Activated CD4-positive, alpha-beta memory T cell treated with anti-CD3 and anti-CD28 coated beads for 36 hours (primary cell): ENCODE results near the gene ZNF627. TPM values are rescaled to one million over a fixed set of nuclear protein-coding genes. Genes with fewer than 3 reads are reported as not detected.

ENCODE experiments used
- CTCF ChIA-PET: fragments of 350-600 bp; sonication (Branson Sonifier 250); formaldehyde crosslinking; loops from one replicate; lab custom pipeline; 2021; ENCODE audit warnings: antibody characterized with exemption, inconsistent platforms; lab: Charles Lee
- POLR2A ChIA-PET: fragments of 350-600 bp; sonication (Branson Sonifier 250); formaldehyde crosslinking; loops from one replicate; lab custom pipeline; 2021; ENCODE audit warnings: antibody characterized with exemption; lab: Charles Lee
- DNase-seq: peaks from one replicate; pipeline ENCODE4 v3.0.0-alpha.2; 2020
- H3K27ac Mint-ChIP-seq: one replicate; pipeline ENCODE4 v1.8.0; 2021; ENCODE audit warnings: mixed read lengths
- H3K27me3 Mint-ChIP-seq: one replicate; pipeline ENCODE4 v1.8.0; 2021; ENCODE audit warnings: mixed read lengths
- H3K36me3 Mint-ChIP-seq: one replicate; pipeline ENCODE4 v1.8.0; 2021; ENCODE audit warnings: mixed read lengths
- H3K4me1 Mint-ChIP-seq: one replicate; pipeline ENCODE4 v1.8.0; 2021; ENCODE audit warnings: low read depth, mixed read lengths
- H3K4me3 Mint-ChIP-seq: one replicate; pipeline ENCODE4 v1.8.0; 2021; ENCODE audit warnings: mild to moderate bottlenecking, mixed read lengths
- H3K9me3 Mint-ChIP-seq: one replicate; pipeline ENCODE4 v1.8.0; 2021; ENCODE audit warnings: mixed read lengths
- intact Hi-C: fragments of 100-400 bp; cut with micrococcal nuclease; formaldehyde crosslinking; loops from one replicate; pipeline ENCODE4 v1.15.1; 2023
- total RNA-seq, 2 experiments: library from RNA; stranded (reverse); gene quantifications; one replicate each; pipeline ENCODE4 v1.2.3, GENCODE V29; 2021

ZNF627 gene
- 1 to 10 TPM; 6.6 to 7.0 TPM for total RNA-seq

GRCh38 chr19:11597202-11598102, at the start of gene ZNF627:
ZNF627 (plus strand) TSS chr19:11597483; CDS start chr19:11597628, 145 bp downstream.
- CTCF ChIA-PET = no interaction called here
- Mint-ChIP-seq H3K36me3 (peaks cover 10% of the 10 kb centered on the region), H3K4me3 (peak within 1 kb of the TSS; percentile 90), H3K27me3 (no peaks in the 10 kb centered on the region), H3K4me1 (peaks cover 29% of the 10 kb centered on the region), H3K27ac (peak within 1 kb of the TSS; percentile 81), H3K9me3 (no peaks in the 10 kb centered on the region)
- POLR2A ChIA-PET = interaction anchor here (1.0 kb wide), 2 partner anchors 28 to 39 kb away, joined by 3 read pairs; no protein-coding TSS in a partner anchor
- intact Hi-C loops = loop anchor here (1.0 to 2.0 kb wide), 2 partner anchors 39 to 223 kb away; partner anchors contain the start of genes ELOF1 and SWSAP1
- DNase-seq = peak; percentile 99

- intact Hi-C loops = no loop called here
- CTCF ChIA-PET = interaction anchor here (0.7 kb wide), 1 partner anchor 12 kb away, joined by 3 read pairs; no protein-coding TSS in a partner anchor
- H3K27ac Mint-ChIP-seq = no peak overlapping the region
- no peaks in the 10 kb centered on the region for H3K4me1 Mint-ChIP-seq
- H3K9me3 Mint-ChIP-seq = no peaks in the 10 kb centered on the region
- H3K27me3 Mint-ChIP-seq = peaks cover 6% of the 10 kb centered on the region
- H3K36me3 Mint-ChIP-seq = peaks cover 6% of the 10 kb centered on the region
- POLR2A ChIA-PET = no interaction called here
- no peak for DNase-seq
- H3K4me3 Mint-ChIP-seq = no peak overlapping the region
Observed at GRCh38 chr19:11547929-11548700, 49.2 kb upstream of the ZNF627 start.

GRCh38 chr19:11549386-11549953, 47.8 kb upstream of the ZNF627 start:
- ChIA-PET CTCF (no interaction called here), POLR2A (interaction anchor here (0.9 kb wide), 1 partner anchor 21 kb away, joined by 3 read pairs; the partner anchor contains the start of gene ECSIT)
- Mint-ChIP-seq H3K36me3 (peaks cover 8% of the 10 kb centered on the region), H3K4me1 (peaks cover 6% of the 10 kb centered on the region), H3K27me3 (peaks cover 2% of the 10 kb centered on the region), H3K27ac (no peak overlapping the region), H3K9me3 (no peaks in the 10 kb centered on the region), H3K4me3 (no peak overlapping the region)
- DNase-seq = no peak
- intact Hi-C loops = no loop called here

- Mint-ChIP-seq H3K4me3 (no peak overlapping the region), H3K4me1 (peaks cover 7% of the 10 kb centered on the region), H3K9me3 (no peaks in the 10 kb centered on the region), H3K27ac (no peak overlapping the region), H3K27me3 (no peaks in the 10 kb centered on the region), H3K36me3 (peaks cover 8% of the 10 kb centered on the region)
- CTCF ChIA-PET = no interaction called here
- intact Hi-C loops = no loop called here
- POLR2A ChIA-PET = no interaction called here
- no peak for DNase-seq
Observed at GRCh38 chr19:11550265-11550664, 47.0 kb upstream of the ZNF627 start.

- no peaks in the 10 kb centered on the region for H3K9me3 Mint-ChIP-seq
- H3K4me1 Mint-ChIP-seq = peaks cover 16% of the 10 kb centered on the region
- intact Hi-C loops = no loop called here
- ChIA-PET CTCF (interaction anchor here (1.2 to 1.6 kb wide), 2 partner anchors 12 to 18 kb away, joined by 3 to 4 read pairs; no protein-coding TSS in a partner anchor), POLR2A (interaction anchor here (0.9 kb wide), 1 partner anchor 15 kb away, joined by 3 read pairs; no protein-coding TSS in a partner anchor)
- H3K4me3 Mint-ChIP-seq = no peak overlapping the region
- peak; percentile 26 for DNase-seq
- no peaks in the 10 kb centered on the region for H3K27me3 Mint-ChIP-seq
- H3K27ac Mint-ChIP-seq = no peak overlapping the region
- H3K36me3 Mint-ChIP-seq = peaks cover 14% of the 10 kb centered on the region
Observed at GRCh38 chr19:11551603-11552235, 45.6 kb upstream of the ZNF627 start.

- peaks cover 17% of the 10 kb centered on the region for H3K36me3 Mint-ChIP-seq
- peaks cover 24% of the 10 kb centered on the region for H3K4me1 Mint-ChIP-seq
- intact Hi-C loops = no loop called here
- DNase-seq = no peak
- POLR2A ChIA-PET = interaction anchor here (0.9 kb wide), 1 partner anchor 16 kb away, joined by 3 read pairs; no protein-coding TSS in a partner anchor
- H3K27ac Mint-ChIP-seq = no peak overlapping the region
- CTCF ChIA-PET = interaction anchor here (1.2 to 1.6 kb wide), 2 partner anchors 11 to 17 kb away, joined by 3 to 4 read pairs; no protein-coding TSS in a partner anchor
- no peak overlapping the region for H3K4me3 Mint-ChIP-seq
- H3K9me3 Mint-ChIP-seq = no peaks in the 10 kb centered on the region
- H3K27me3 Mint-ChIP-seq = no peaks in the 10 kb centered on the region
Observed at GRCh38 chr19:11552666-11553372, 44.5 kb upstream of the ZNF627 start.

GRCh38 chr19:11554160-11554559, 43.1 kb upstream of the ZNF627 start:
- Mint-ChIP-seq H3K36me3 (peaks cover 17% of the 10 kb centered on the region), H3K9me3 (no peaks in the 10 kb centered on the region), H3K27ac (no peak overlapping the region), H3K4me3 (no peak overlapping the region), H3K27me3 (no peaks in the 10 kb centered on the region), H3K4me1 (peaks cover 28% of the 10 kb centered on the region)
- CTCF ChIA-PET = interaction anchor here (1.9 kb wide), 1 partner anchor 18 kb away, joined by 7 read pairs; no protein-coding TSS in a partner anchor
- POLR2A ChIA-PET = no interaction called here
- no peak for DNase-seq
- intact Hi-C loops = no loop called here

GRCh38 chr19:11555246-11555645, 42.0 kb upstream of the ZNF627 start:
- no peaks in the 10 kb centered on the region for H3K27me3 Mint-ChIP-seq
- peaks cover 34% of the 10 kb centered on the region for H3K4me1 Mint-ChIP-seq
- peaks cover 17% of the 10 kb centered on the region for H3K36me3 Mint-ChIP-seq
- POLR2A ChIA-PET = no interaction called here
- no peak overlapping the region for H3K27ac Mint-ChIP-seq
- intact Hi-C loops = no loop called here
- no peaks in the 10 kb centered on the region for H3K9me3 Mint-ChIP-seq
- CTCF ChIA-PET = interaction anchor here (1.9 kb wide), 1 partner anchor 19 kb away, joined by 7 read pairs; no protein-coding TSS in a partner anchor
- H3K4me3 Mint-ChIP-seq = no peak overlapping the region
- no peak for DNase-seq

GRCh38 chr19:11556634-11557420, 40.5 kb upstream of the ZNF627 start:
- H3K27me3 Mint-ChIP-seq = no peaks in the 10 kb centered on the region
- H3K36me3 Mint-ChIP-seq = peaks cover 17% of the 10 kb centered on the region
- H3K9me3 Mint-ChIP-seq = no peaks in the 10 kb centered on the region
- peaks cover 43% of the 10 kb centered on the region for H3K4me1 Mint-ChIP-seq
- H3K4me3 Mint-ChIP-seq = peak overlapping the region; percentile 39
- no peak for DNase-seq
- intact Hi-C loops = no loop called here
- peak overlapping the region; percentile 43 for H3K27ac Mint-ChIP-seq
- POLR2A ChIA-PET = no interaction called here
- CTCF ChIA-PET = interaction anchor here (0.7 kb wide), 1 partner anchor 28 kb away, joined by 3 read pairs; no protein-coding TSS in a partner anchor
